DOHH2 (cell line): ENCODE measurements around the gene ABCG5.

Source experiments
- H3F3A ChIP-seq: fragments of 200-600 bp; sonication (generic), shearing (Covaris generic); 2 replicates; pipeline ENCODE4 v1.6.0; 2016; ENCODE audit warnings: antibody characterized with exemption, mild to moderate bottlenecking; ENCODE audit not compliant: control insufficient read depth, insufficient read depth
- H3K27ac ChIP-seq: fragments of 200-600 bp; sonication (generic); 2 replicates; pipeline ENCODE4 v1.5.1; 2014; ENCODE audit warnings: low read depth, mild to moderate bottlenecking, low read length, moderate library complexity
- H3K27me3 ChIP-seq: fragments of 200-600 bp; sonication (generic); 2 replicates; pipeline ENCODE4 v1.6.1; 2014; ENCODE audit warnings: mild to moderate bottlenecking, low read length, mixed read lengths; ENCODE audit not compliant: control insufficient read depth
- H3K36me3 ChIP-seq: fragments of 200-600 bp; sonication (generic); 2 replicates; pipeline ENCODE4 v1.6.1; 2014; ENCODE audit warnings: mild to moderate bottlenecking, low read length, moderate library complexity, mixed read lengths; ENCODE audit not compliant: control insufficient read depth
- H3K4me1 ChIP-seq: fragments of 200-600 bp; sonication (generic); 2 replicates; pipeline ENCODE4 v1.6.1; 2014; ENCODE audit warnings: mild to moderate bottlenecking, low read length, mixed read lengths; ENCODE audit not compliant: control insufficient read depth
- H3K4me2 ChIP-seq: fragments of 200-600 bp; sonication (generic); 2 replicates; pipeline ENCODE4 v1.6.0; 2014; ENCODE audit warnings: mild to moderate bottlenecking, low read length, moderate library complexity
- H3K4me3 ChIP-seq: fragments of 200-600 bp; sonication (generic); 2 replicates; pipeline ENCODE4 v1.5.1; 2014; ENCODE audit warnings: mild to moderate bottlenecking, low read length, mixed read lengths
- H3K79me2 ChIP-seq: fragments of 200-600 bp; sonication (generic); 2 replicates; pipeline ENCODE4 v1.6.1; 2014; ENCODE audit warnings: mild to moderate bottlenecking, low read length, mixed read lengths; ENCODE audit not compliant: control insufficient read depth
- H3K9me2 ChIP-seq: fragments of 200-600 bp; sonication (generic); replicated peaks from 2 replicates; pipeline ENCODE4 v1.6.1; 2014; ENCODE audit warnings: mild to moderate bottlenecking, low read length, mixed read lengths; ENCODE audit not compliant: control insufficient read depth
- H3K9me3 ChIP-seq: fragments of 200-600 bp; sonication (generic); 2 replicates; pipeline ENCODE4 v1.6.1; 2014; ENCODE audit warnings: antibody characterized with exemption, low read length, mixed read lengths; ENCODE audit not compliant: control insufficient read depth, insufficient read depth
- H4K20me1 ChIP-seq: fragments of 200-600 bp; sonication (generic); 2 replicates; pipeline ENCODE4 v1.6.0; 2014; ENCODE audit warnings: low read depth, mild to moderate bottlenecking, antibody characterized with exemption, low read length, moderate library complexity; ENCODE audit not compliant: control insufficient read depth, insufficient read depth
- EZH2phosphoT487 ChIP-seq: fragments of 200-600 bp; sonication (generic); IDR thresholded peaks from 2 replicates; pipeline ENCODE4 v1.6.1; 2017; ENCODE audit warnings: borderline replicate concordance, mild to moderate bottlenecking, antibody characterized with exemption, low read length, moderate library complexity, mixed read lengths
- TF ChIP-seq, protein P1 (sequence below): fragments of 200-600 bp; sonication (generic); IDR thresholded peaks from one replicate; pipeline ENCODE4 v1.5.1; 2014; ENCODE audit warnings: antibody characterized with exemption, mild to moderate bottlenecking, low read depth, low read length; ENCODE audit not compliant: poor library complexity, severe bottlenecking

The ABCG5 gene

DNA sequence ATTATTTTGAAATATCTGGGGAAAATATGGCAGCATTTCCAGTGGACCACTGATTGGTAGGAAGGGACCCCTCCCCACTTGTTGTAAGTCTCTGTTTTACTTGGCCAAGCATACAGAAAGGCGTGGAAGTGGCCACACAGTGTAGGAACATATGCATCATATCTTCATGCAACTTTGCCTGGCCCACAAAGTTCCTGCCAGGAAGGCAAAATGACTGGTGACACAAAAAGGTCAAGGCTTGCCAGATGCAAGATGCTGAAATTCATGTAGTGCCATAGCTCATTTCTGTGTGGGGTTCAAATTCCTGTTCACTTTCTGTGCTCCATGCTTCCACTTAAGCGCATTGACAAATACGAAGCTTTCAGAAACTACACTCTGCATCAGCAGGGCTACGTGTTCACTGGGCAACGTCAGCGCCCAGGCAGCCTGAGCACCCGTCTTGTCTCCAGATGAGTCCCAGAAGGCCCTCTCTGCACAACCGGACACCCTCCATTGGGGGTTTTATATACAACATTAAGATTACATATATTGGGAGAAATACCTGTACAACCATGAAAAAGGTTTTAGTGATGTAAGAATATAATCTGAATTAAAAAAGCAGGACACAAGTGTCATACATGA lies 61.2 kb downstream of the ABCG5 start:
- no peaks in the 10 kb centered on the region for H3K9me3 ChIP-seq
- no peaks in the 10 kb centered on the region for H3K9me2 ChIP-seq
- H3K27ac ChIP-seq: no peak overlapping the region
- H3F3A ChIP-seq: peaks cover 2% of the 10 kb centered on the region; the same call in 1 of the 2 replicates
- H3K27me3 ChIP-seq: no peaks in the 10 kb centered on the region
- peaks cover 2% of the 10 kb centered on the region; the same call in 1 of the 2 replicates for H3K36me3 ChIP-seq
- no peaks in the 10 kb centered on the region for H4K20me1 ChIP-seq
- H3K79me2 ChIP-seq: no peaks in the 10 kb centered on the region
- H3K4me1 ChIP-seq: peaks cover 6% of the 10 kb centered on the region
- TF ChIP-seq, protein P1, sequence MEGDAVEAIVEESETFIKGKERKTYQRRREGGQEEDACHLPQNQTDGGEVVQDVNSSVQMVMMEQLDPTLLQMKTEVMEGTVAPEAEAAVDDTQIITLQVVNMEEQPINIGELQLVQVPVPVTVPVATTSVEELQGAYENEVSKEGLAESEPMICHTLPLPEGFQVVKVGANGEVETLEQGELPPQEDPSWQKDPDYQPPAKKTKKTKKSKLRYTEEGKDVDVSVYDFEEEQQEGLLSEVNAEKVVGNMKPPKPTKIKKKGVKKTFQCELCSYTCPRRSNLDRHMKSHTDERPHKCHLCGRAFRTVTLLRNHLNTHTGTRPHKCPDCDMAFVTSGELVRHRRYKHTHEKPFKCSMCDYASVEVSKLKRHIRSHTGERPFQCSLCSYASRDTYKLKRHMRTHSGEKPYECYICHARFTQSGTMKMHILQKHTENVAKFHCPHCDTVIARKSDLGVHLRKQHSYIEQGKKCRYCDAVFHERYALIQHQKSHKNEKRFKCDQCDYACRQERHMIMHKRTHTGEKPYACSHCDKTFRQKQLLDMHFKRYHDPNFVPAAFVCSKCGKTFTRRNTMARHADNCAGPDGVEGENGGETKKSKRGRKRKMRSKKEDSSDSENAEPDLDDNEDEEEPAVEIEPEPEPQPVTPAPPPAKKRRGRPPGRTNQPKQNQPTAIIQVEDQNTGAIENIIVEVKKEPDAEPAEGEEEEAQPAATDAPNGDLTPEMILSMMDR: no peak
- TF ChIP-seq EZH2phosphoT487: no peak
- H3K4me3 ChIP-seq: no peak overlapping the region
- H3K4me2 ChIP-seq: no peak overlapping the region

DNA sequence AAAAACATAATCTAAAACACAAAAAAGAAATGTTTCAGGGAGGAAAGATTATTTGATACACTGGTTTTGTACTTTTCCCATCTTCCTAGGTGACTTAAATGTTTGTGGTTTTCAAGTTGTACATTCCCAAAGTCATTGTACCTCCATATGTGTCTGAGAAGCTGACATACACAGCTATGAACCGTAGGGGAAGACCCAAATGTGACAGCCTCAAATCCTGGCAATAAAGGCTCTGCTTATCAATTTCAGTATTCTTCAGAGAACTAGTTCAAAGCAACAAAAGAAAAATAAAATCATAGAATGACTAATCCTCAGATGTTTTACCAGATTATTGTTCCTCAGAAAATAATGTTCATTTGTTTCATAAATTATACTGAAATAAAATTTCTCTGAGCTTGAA lies 62.3 kb downstream of the ABCG5 start:
- Histone ChIP-seq H3K4me3 (no peak overlapping the region), H3K79me2 (no peaks in the 10 kb centered on the region), H3K36me3 (peaks cover 2% of the 10 kb centered on the region; the same call in 1 of the 2 replicates), H3K9me2 (no peaks in the 10 kb centered on the region), H3K9me3 (no peaks in the 10 kb centered on the region), H3K4me2 (no peak overlapping the region), H4K20me1 (no peaks in the 10 kb centered on the region), H3K27ac (no peak overlapping the region), H3K4me1 (peaks cover 6% of the 10 kb centered on the region), H3F3A (peaks cover 2% of the 10 kb centered on the region; the same call in 1 of the 2 replicates), H3K27me3 (no peaks in the 10 kb centered on the region)
- TF ChIP-seq EZH2phosphoT487: no peak
- TF ChIP-seq, protein P1: no peak

DNA sequence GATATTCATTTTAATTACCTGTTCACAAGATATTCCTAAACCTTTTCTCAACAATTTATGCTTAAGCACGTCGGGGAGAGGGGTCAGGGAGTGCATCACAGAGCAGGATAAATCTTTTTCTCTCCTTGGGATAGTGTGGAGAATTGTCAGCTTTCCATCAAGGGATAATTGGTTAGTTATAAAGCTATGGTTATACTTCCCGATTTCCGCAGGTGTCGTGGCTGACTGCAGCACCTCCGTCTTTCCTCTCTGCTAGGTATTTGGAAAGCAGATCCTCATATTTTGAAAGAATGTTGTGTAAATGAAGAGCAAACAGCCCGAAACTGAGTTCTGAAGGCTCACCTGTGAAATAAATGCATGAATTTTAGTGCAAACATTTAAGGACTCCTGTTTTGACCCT lies 64.0 kb downstream of the ABCG5 start:
- no peaks in the 10 kb centered on the region for H4K20me1 ChIP-seq
- TF ChIP-seq EZH2phosphoT487: no peak
- TF ChIP-seq, protein P1: no peak
- peaks cover 2% of the 10 kb centered on the region; the same call in 1 of the 2 replicates for H3F3A ChIP-seq
- H3K9me2 ChIP-seq: no peaks in the 10 kb centered on the region
- peaks cover 2% of the 10 kb centered on the region; the same call in 1 of the 2 replicates for H3K36me3 ChIP-seq
- no peak overlapping the region for H3K27ac ChIP-seq
- peaks cover 6% of the 10 kb centered on the region for H3K4me1 ChIP-seq
- H3K27me3 ChIP-seq: no peaks in the 10 kb centered on the region
- peak overlapping the region; percentile 84 for H3K4me3 ChIP-seq
- no peaks in the 10 kb centered on the region for H3K79me2 ChIP-seq
- H3K9me3 ChIP-seq: no peaks in the 10 kb centered on the region
- peak overlapping the region; percentile 74 for H3K4me2 ChIP-seq
